Activated effector memory CD4-positive, alpha-beta T cell treated with anti-CD3 and anti-CD28 coated beads, Interleukin-2, amount 50 U/mL, for 16 hours (primary cell): ENCODE measurements around the gene STON2.

Experiments
- DNase-seq: peaks from one replicate; pipeline ENCODE4 v3.0.0-alpha.2; 2020

STON2 gene

DNA sequence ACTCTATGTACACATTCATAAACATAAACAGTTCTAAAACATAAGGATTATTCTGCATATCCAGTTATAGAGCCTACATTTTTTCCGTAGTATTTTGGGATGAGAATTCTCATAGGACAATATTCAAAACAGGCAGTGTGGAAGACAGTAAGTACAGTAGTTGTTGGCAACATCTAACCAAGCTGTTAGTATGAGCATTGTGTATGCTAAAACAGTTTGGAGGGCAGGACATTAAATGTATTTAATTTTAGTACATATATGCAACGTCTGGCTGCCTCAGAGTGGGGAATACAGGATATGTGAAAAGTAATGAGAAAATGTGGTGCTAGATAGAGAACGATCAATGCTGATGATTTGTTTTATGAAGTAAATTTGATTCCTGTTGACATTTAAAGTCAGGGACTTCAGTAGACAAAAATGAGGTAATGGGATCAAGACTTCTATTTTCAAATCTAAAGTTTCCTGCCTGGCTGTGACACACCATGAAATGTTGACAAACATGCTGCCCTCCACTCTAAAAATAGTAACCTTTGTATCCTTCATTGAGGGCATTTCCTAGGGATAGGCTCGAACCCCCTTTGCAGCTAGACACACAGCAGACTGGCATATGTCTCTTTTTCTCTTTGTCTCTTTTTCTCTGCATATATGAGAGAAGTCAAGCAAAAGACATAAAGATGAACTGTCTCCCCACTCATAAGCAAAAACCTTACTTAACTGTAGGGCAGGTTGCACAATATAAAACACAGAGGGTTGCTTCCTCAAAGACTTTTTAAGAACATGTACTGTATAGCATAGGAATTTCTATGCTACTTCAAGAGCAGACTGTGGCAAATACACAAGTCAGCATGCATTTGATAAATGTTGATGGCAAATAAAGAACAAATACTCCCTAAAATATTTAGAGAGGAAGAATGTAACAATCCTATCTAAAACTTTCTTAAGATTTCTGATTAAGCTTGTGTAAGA is 103.9 kb downstream of the STON2 start:
- no peak for DNase-seq

DNA sequence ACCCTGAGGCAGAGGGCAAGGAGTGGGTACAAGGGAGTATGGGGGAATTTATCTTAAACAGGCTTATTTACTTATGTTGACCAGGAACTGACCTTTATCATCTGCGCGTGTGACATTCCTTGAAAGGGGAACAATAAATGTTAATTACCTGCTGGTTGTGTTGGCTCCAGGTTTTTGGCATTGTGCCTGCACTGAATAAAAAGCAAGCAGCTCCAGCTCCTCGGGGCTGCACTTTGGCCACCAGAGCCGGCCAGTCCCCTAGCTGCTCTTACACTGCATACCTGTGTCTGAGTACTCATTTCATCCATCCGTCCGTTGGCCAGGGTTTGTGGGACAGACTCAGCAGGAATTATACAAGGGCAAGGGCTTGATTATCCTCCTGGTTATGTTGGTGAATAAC is 110.6 kb downstream of the STON2 start:
- no peak for DNase-seq

GRCh38 chr14:81286574-81287370 is 113.4 kb downstream of the STON2 start:
- DNase-seq, result no peak

- no peak for DNase-seq
Measured at GRCh38 chr14:81285245-81285644, 114.9 kb downstream of the STON2 start.

DNA sequence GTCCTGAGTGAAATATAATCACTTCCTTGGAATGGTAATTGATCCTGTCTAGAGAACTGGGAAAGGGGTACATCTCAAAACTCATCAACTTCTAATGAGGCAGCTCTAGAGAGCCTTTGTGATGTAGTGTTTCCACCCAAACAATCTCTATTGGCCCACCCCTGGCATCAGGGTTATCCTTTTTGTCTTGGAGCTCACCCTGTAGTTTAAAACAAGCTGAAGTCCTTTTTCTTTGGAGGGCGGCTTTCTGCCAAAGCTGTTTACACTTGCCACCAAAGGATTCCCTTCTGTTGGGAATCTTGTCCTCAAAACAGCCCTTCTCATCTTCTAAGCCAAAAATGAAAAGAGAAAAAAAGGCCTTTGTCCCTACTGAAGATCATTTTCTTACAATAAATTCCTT is 118.8 kb downstream of the STON2 start:
- DNase-seq, result no peak

- DNase-seq, result no peak
Measured at GRCh38 chr14:81280136-81280791, 119.9 kb downstream of the STON2 start.

DNA sequence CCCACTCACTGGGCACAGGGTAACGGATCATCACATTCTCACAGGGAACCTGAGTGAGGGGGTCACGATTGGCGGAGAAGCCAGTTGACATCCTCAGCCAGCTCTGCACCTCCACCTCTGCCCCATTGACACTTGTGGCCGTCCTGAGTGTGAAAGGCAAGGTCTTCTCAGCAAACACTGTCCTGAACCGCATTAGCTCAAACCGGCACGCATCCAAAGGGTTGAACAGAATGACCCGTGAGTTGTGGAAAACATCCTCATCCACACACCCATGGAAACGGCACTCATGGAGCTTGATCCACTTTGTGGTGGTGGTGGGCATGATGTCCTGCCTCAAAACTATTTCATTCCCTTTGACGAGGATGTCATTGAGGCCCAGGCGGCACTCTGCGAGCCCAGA is 123.0 kb downstream of the STON2 start:
- no peak for DNase-seq

GRCh38 chr14:81276073-81277069 is 123.8 kb downstream of the STON2 start:
- no peak for DNase-seq

DNA sequence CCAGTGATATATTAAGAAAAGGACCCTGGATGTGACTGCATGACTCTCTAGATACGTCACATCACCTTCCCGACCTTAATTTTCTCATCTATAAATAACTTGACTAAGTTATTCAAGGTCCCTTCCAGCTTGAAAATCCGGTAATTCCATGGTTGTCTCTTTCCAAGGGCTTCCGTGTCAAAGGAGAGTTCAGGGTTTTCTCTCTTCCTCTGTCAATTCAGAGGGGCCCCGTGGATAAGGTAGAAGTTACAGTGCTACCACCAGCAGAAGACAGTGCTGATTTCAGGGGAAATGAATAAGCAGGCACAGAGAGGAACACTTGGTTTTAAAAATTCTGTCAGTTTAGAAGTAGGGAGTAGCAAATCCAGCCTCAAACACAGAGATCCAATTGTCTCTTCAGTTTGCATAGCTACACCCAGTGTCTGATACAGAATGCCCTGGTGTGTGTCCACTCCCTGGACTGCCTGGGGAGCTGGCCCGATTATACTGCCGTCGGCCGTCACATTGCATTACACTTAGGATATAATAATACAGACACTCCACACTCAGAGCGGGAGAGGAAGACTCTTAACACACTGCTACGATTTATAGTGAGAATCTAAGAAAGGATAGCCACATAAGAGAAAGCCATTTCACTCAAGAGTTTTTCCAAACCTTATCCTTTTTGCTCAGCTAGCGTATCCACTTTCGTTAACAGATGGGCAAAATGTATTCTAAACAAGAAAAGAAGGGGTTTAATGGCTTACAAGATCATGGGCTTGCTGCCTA is 124.6 kb downstream of the STON2 start:
- no peak for DNase-seq

DNA sequence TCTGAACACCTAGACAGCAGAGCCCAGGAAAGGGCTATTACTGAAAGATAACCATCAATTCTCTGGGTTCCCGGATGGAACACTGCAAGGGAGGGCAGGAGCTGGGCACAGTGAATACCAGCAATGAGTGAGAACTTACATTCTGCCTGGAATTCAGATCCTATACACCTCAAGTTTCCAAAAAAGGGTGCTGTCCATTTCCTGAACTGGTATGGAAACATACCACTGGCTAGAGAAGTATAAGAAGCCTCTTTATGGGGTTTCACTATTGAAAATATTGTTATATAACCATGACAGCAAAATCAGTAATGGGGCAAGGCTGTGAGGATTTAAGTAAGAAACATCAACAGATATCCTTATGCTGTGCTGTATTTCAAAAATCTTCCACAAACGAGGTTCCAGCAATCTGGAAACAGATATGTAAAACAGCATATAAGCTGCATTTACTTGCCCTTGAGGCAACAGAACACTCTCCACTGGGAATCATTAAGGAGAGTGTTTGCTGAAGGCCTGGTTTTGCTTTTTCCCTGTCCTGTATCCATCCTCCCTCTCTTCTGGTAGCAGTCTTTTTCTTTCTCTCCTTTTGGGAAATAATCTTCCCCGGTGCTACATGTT is 126.1 kb downstream of the STON2 start:
- no peak for DNase-seq

DNA sequence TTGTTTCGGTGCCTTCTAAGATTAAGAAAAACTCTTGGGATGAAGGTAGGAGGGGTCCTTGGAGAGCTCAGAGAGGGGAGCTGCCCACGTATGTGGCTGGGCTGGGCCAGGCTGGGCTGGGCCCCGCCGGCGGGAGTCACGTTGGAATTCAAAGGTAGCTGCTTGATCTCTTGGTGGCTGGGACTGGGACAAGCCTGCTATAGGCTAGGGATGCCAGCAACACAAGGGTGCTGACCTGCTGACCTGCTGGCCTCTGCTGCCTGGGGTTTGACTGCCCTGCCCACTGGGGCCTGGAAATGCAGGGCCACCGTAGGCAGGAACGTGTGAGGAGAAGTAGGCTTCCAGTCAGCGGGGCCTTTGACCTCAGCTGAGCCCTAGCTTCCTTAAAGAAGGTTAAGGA is 126.6 kb downstream of the STON2 start:
- no peak for DNase-seq

GRCh38 chr14:81272317-81272716 is 127.8 kb downstream of the STON2 start:
- no peak for DNase-seq

GRCh38 chr14:81269979-81270375 is 130.1 kb downstream of the STON2 start:
- DNase-seq, result no peak

DNA sequence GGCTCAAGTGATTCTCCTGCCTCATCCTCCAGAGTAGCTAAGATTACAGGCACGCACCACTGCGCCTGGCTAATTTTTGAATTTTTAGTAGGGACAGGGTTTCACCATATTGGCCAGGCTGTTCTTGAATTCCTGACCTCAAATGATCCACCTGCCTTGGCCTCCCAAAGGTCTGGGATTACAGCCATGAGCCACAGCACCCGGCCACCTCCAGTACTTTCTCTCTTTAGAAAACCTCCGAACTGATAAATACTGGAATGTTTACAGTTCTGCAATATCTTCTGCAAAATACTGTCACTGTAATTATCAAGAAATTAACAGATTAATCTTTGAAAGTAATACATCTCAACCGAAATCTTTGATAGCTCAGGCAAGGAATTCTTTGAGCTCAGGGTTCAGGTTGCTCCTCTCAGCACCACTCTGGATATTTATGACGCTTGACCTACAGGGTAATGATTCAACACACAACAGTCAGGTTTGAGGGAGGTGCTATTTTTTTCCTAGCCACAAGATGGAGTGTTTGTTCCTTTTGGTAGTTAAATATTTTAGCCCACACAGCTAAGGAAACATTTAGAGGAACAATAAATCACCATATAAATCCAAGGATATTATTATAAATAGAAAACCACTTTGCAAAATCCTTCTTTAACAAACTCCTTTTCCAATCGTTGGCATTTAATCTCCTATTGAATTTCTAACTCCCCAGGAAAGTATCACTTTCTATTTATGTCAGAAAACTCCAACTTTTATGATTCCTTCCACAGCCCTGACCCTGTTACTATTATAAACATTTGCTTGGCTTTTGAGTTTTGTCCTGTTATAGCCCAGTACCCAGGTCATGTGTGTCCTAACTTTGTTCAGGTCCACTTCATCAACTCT is 130.8 kb downstream of the STON2 start:
- DNase-seq, result no peak

GRCh38 chr14:81268016-81268416 is 132.1 kb downstream of the STON2 start:
- DNase-seq, result no peak

- DNase-seq, result no peak
Measured at GRCh38 chr14:81265636-81266169, 134.4 kb downstream of the STON2 start.

- no peak for DNase-seq
Measured at GRCh38 chr14:81264671-81265070, 135.5 kb downstream of the STON2 start.

GRCh38 chr14:81263777-81264410 is 136.2 kb downstream of the STON2 start:
- DNase-seq, result no peak

DNA sequence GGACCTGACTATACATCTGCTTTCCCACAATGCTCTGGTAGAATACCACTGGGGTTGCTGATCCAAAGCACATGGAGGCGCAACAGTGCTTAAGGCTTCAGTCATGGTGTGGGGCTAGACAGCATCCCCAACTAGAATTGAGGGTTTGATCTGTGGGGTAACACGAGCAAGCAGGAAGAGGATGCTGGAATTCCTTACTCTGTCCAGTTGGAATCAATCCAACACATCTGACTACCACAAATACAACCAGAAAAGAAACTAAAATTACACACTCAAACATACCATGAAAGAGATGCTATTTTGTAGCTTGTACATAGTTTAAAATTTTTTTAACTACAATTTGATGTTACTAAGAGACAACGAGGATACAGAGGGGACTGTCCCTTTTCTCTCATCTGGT is 138.9 kb downstream of the STON2 start:
- DNase-seq, result no peak
